Measurements from ENCODE around the gene MSX1.

GRCh38 chr4:4851906-4852305 is 7.6 kb upstream of the MSX1 start:
- TF ChIP-seq CTCF (conservative IDR thresholded peaks at IDR 0.05) = no peak
- TF ChIP-seq EZH2 (IDR thresholded peaks at IDR 0.05; ENCODE audit: low read depth) = no peak
